Esophagus squamous epithelium (tissue), 5 donors: ENCODE data around the gene ASPRV1. TPM values are rescaled to one million over a fixed set of nuclear protein-coding genes. Genes with fewer than 3 reads are reported as not detected.

ENCODE experiments used
- DNase-seq: peaks from one replicate; lab custom pipeline; 2025; lab: John Stamatoyannopoulos, UW
- H3K27ac ChIP-seq, 4 donors: fragments of 200-600 bp; sonication (generic); one replicate each; pipeline ENCODE4 v1.5.1; 2016 to 2019; ENCODE audit warnings: mild to moderate bottlenecking in 1 of 4
- H3K27me3 ChIP-seq, 4 donors: fragments of 200-600 bp; sonication (generic); 1 replicate in 3 of 4; 2 replicates in 1 of 4; pipeline versions ENCODE4 v1.5.1 to v1.6.0; 2017 to 2021; ENCODE audit warnings: antibody characterized with exemption in 1 of 4
- H3K36me3 ChIP-seq, 3 donors: fragments of 200-600 bp; sonication (generic); one replicate each; pipeline ENCODE4 v1.5.1; 2016 to 2019
- H3K4me1 ChIP-seq, 3 donors: fragments of 200-600 bp; sonication (generic); one replicate each; pipeline ENCODE4 v1.5.1; 2017 to 2019
- H3K4me3 ChIP-seq, 4 donors: fragments of 200-600 bp; sonication (generic); 1 replicate in 3 of 4; 2 replicates in 1 of 4; pipeline ENCODE4 v1.5.1; 2016 to 2019; ENCODE audit warnings: mild to moderate bottlenecking in 2 of 4, moderate library complexity in 1 of 4
- H3K9me3 ChIP-seq, 3 donors: fragments of 200-600 bp; sonication (generic); one replicate each; pipeline ENCODE4 v1.5.1; 2016 to 2019
- CTCF ChIP-seq, 6 experiments: fragments of 450-650 bp in 4 of 6; fragments of 200-600 bp in 2 of 6; sonication (generic) in 2 of 6; IDR thresholded peaks; one replicate each; pipeline ENCODE4 v1.5.1; 2016 to 2019; ENCODE audit warnings: antibody characterized with exemption in 6 of 6, mild to moderate bottlenecking in 4 of 6, moderate library complexity in 4 of 6
- POLR2A ChIP-seq, 4 donors: fragments of 450-650 bp; IDR thresholded peaks; one replicate each; pipeline ENCODE4 v1.6.1; 2017; ENCODE audit warnings: antibody characterized with exemption in 4 of 4, mild to moderate bottlenecking in 4 of 4, moderate library complexity in 3 of 4
- WGBS, 2 donors: methylation state at CpG; one replicate each; pipeline ENCODE4 v1.1.5; 2018; 5-methylcytosine and 5-hydroxymethylcytosine counted together
- intact Hi-C: fragments of 100-400 bp; cut with DNase I; formaldehyde crosslinking; loops from one replicate; pipeline ENCODE4 v1.15.0; 2022
- total RNA-seq, 4 donors: library from RNA; depleted of rRNA; stranded (reverse); fragments of >200 nt; gene quantifications; one replicate each; pipeline ENCODE4 v1.1.0, GENCODE V29; 2016
- donor health status: DM: yes; HTN: yes; CAD: no.

The ASPRV1 gene
- total RNA-seq, 4 donors from 2014 or later: 0.18 to 1.5 (median 0.34) TPM

- H3K36me3 ChIP-seq: peaks cover 0 to 5% (median 0%) of the 10 kb centered on the region in 3 donors
- no peaks in the 10 kb centered on the region for H3K27me3 ChIP-seq
- no peak for DNase-seq
- TF ChIP-seq CTCF (IDR thresholded peaks at IDR 0.05): no peak
- TF ChIP-seq POLR2A (IDR thresholded peaks at IDR 0.05): no peak
- H3K4me1 ChIP-seq: peaks cover 0 to 14% (median 0%) of the 10 kb centered on the region in 3 donors
- WGBS, 2 donors: 93 to 96% methylated on average over 5 of the region's 5 CpGs
- H3K27ac ChIP-seq: peak overlapping the region in 3 of 4 donors; percentile 59 to 69 (median 66)
- intact Hi-C loops: no loop called here
- no peak overlapping the region for H3K4me3 ChIP-seq
- H3K9me3 ChIP-seq: no peaks in the 10 kb centered on the region
Observed at GRCh38 chr2:69988086-69988635, 26.7 kb upstream of the ASPRV1 start.

DNA sequence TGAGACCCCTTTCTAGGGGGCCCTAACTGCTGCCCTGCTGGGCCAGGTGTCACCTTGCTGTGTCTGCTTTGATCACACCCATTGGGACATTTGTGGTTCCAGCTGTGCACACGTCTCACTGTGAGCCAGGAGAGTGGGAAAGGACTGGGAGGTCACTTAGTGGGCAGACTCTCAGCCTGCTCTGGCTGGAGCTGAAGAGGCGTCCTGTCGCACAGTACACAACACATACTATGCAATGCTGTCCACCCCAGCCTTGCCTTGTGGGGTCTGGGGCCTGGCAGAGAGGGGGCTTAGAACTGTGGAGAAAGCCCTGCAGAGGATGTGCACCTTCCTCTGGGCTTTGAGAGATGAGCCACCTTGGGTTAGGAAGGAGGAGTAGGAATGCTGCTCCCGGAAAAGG is 25.3 kb upstream of the ASPRV1 start:
- Histone ChIP-seq H3K27me3 (no peaks in the 10 kb centered on the region), H3K36me3 (no peaks in the 10 kb centered on the region), H3K9me3 (no peaks in the 10 kb centered on the region), H3K4me3 (no peak overlapping the region), H3K4me1 (peaks cover 0 to 14% (median 0%) of the 10 kb centered on the region in 3 donors), H3K27ac (no peak overlapping the region)
- TF ChIP-seq CTCF (IDR thresholded peaks at IDR 0.05): no peak
- TF ChIP-seq POLR2A (IDR thresholded peaks at IDR 0.05): no peak
- DNase-seq: no peak
- intact Hi-C loops: no loop called here
- WGBS, 2 donors: 75 to 90% methylated on average over 1 to 3 of the region's 4 CpGs

DNA sequence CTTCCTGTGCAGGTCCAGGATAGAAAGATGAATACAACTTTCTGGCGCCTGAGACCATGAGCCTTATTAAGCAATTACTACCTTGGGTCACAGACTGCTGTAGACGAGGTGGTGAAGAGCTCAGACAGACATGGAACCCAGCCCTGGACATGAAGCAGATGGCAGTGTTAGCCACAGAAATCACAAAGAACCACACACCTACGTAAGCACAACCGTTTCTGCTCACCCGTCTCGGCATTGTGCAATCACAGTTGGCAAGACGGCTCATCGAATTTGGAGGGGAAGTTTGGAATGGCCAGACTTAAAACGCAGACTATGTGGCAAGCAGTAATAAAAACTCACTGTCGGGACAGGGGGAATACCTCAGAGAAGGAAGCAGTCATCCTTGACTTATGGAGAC is 24.3 kb upstream of the ASPRV1 start:
- intact Hi-C loops: no loop called here
- TF ChIP-seq CTCF (IDR thresholded peaks at IDR 0.05) (no peak), POLR2A (IDR thresholded peaks at IDR 0.05) (no peak)
- H3K27ac ChIP-seq: no peak overlapping the region
- H3K4me3 ChIP-seq: no peak overlapping the region
- no peaks in the 10 kb centered on the region for H3K9me3 ChIP-seq
- 72 to 82% methylated on average over 10 of the region's 10 CpGs for WGBS, 2 donors
- no peak for DNase-seq
- no peaks in the 10 kb centered on the region for H3K36me3 ChIP-seq
- peaks cover 0 to 14% (median 0%) of the 10 kb centered on the region in 3 donors for H3K4me1 ChIP-seq
- no peaks in the 10 kb centered on the region for H3K27me3 ChIP-seq

DNA sequence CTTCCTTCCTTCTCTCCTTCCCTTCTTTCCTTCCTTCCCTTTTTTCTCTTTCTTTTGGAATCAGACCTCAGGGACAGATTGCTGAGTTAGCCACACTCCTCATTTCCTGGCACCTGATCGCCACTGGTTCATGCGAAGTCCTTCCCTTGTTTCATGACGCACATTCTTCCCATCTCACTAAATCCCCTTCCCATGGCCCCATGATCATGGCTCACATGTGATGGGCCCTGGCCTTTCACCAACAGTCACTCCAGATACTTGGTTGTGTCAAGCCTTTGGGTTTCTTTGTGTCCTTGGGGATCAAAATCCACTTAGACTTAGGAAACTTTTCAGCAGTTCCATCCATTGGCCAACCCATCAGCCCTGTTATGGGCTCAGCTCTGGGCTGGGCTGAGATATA is 23.8 kb upstream of the ASPRV1 start:
- Histone ChIP-seq H3K27me3 (no peaks in the 10 kb centered on the region), H3K36me3 (no peaks in the 10 kb centered on the region), H3K4me1 (peaks cover 0 to 14% (median 0%) of the 10 kb centered on the region in 3 donors), H3K9me3 (no peaks in the 10 kb centered on the region), H3K27ac (no peak overlapping the region), H3K4me3 (no peak overlapping the region)
- DNase-seq: no peak
- intact Hi-C loops: no loop called here
- no peak for TF ChIP-seq CTCF (IDR thresholded peaks at IDR 0.05)
- no peak for TF ChIP-seq POLR2A (IDR thresholded peaks at IDR 0.05)
- WGBS, 2 donors: 86 to 90% methylated on average over 3 of the region's 3 CpGs

DNA sequence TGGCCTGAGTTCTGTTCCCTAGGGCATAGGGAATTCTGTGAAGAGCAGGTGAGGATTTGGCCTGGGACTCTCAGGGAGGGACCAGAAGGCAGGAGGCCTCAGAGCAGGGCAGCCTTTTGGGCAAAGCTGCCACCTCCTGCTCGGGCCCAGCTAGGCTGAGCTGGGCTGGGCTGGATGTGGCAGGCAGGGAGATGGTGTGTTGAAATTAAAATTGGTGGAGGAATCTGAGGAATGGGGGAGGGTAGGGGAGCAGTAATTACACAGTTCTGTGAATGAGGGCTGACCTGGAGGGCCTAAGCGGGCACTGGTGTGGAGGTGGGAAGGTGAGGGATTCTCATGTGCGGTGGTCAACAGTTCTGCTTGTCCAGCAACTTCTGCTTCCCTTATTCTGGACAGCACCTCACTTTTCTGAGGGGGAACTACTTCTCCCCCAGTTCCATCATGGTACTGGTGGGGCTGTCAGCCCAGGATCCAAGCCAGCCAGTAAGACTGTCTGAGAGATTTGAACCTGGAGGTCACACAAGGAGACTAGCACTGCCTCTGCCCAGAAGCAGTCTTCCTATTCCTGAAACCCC is 22.0 kb upstream of the ASPRV1 start:
- Histone ChIP-seq H3K36me3 (no peaks in the 10 kb centered on the region), H3K9me3 (no peaks in the 10 kb centered on the region), H3K27me3 (no peaks in the 10 kb centered on the region), H3K27ac (no peak overlapping the region), H3K4me1 (no peaks in the 10 kb centered on the region), H3K4me3 (no peak overlapping the region)
- WGBS, 2 donors: 88 to 90% methylated on average over 3 of the region's 3 CpGs
- TF ChIP-seq POLR2A (IDR thresholded peaks at IDR 0.05) (no peak), CTCF (IDR thresholded peaks at IDR 0.05) (no peak)
- DNase-seq: no peak
- intact Hi-C loops: no loop called here
